Prostate gland (tissue), 2 donors: Measurements from ENCODE around the gene MDH2. TPM values are rescaled to one million over a fixed set of nuclear protein-coding genes. Genes with fewer than 3 reads are reported as not detected.

Experiments
- DNase-seq: peaks from one replicate; pipeline ENCODE4 v3.0.0-alpha.2; 2019; ENCODE audit warnings: low spot score
- H3K27ac ChIP-seq, 2 donors: fragments of 200-600 bp; sonication (generic); 2 replicates each; pipeline ENCODE4 v1.5.1; 2017 to 2019
- H3K27me3 ChIP-seq: fragments of 200-600 bp; sonication (generic); replicated peaks from 2 replicates; pipeline ENCODE4 v1.5.1; 2019; ENCODE audit not compliant: insufficient read depth
- H3K36me3 ChIP-seq, 2 donors: fragments of 200-600 bp; sonication (generic); 1 replicate in 1 of 2; 2 replicates in 1 of 2; pipeline versions ENCODE4 v1.5.1 to v1.8.1; 2017 to 2019
- H3K4me1 ChIP-seq: fragments of 200-600 bp; sonication (generic); replicated peaks from 2 replicates; pipeline ENCODE4 v1.5.1; 2019
- H3K4me3 ChIP-seq, 2 donors: fragments of 200-600 bp; sonication (generic); 2 replicates each; pipeline ENCODE4 v1.5.1; 2017 to 2019
- H3K9me3 ChIP-seq: fragments of 200-600 bp; sonication (generic); 2 replicates; pipeline ENCODE4 v1.5.1; 2017
- CTCF ChIP-seq, 4 experiments: fragments of 200-600 bp in 2 of 4; fragments of 450-650 bp in 2 of 4; sonication (generic) in 2 of 4; IDR thresholded peaks; 1 replicate in 3 of 4; 2 replicates in 1 of 4; pipeline ENCODE4 v1.5.1; 2016 to 2019; ENCODE audit warnings: antibody characterized with exemption in 4 of 4, mild to moderate bottlenecking in 2 of 4, moderate library complexity in 2 of 4
- POLR2A ChIP-seq: fragments of 450-650 bp; IDR thresholded peaks from one replicate; pipeline ENCODE4 v1.6.1; 2016; ENCODE audit warnings: antibody characterized with exemption, mild to moderate bottlenecking
- POLR2AphosphoS5 ChIP-seq: sonication (generic); formaldehyde crosslinking; IDR thresholded peaks from one replicate; pipeline ENCODE4 v1.6.1; 2017; ENCODE audit warnings: antibody characterized with exemption
- WGBS: methylation state at CpG from one replicate; pipeline ENCODE4 v1.1.5; 2018; 5-methylcytosine and 5-hydroxymethylcytosine counted together
- intact Hi-C: fragments of 100-400 bp; cut with DNase I; formaldehyde crosslinking; loops from one replicate; pipeline ENCODE4 v1.14.2; 2022
- total RNA-seq, 2 donors: library from RNA; depleted of rRNA; stranded (reverse); fragments of >200 nt; gene quantifications; one replicate each; pipeline ENCODE4 v1.1.0, GENCODE V29; 2016

MDH2 gene
- total RNA-seq, 2 donors from 2014 or later = 116 to 117 TPM

- 90% methylated on average over 14 of the region's 14 CpGs for WGBS
- Histone ChIP-seq H3K36me3 (peaks cover 30 to 31% of the 10 kb centered on the region in 2 donors), H3K4me1 (peaks cover 8% of the 10 kb centered on the region)
These were observed 17.2 kb downstream of the MDH2 start for GRCh38 chr7:76065016-76065612.

GRCh38 chr7:76066716-76067503 is 19.0 kb downstream of the MDH2 start:
- TF ChIP-seq POLR2A (no peak), POLR2AphosphoS5 (no peak), CTCF (IDR thresholded peaks at IDR 0.05) (no peak)
- Histone ChIP-seq H3K4me1 (peaks cover 8% of the 10 kb centered on the region), H3K9me3 (no peaks in the 10 kb centered on the region), H3K27me3 (no peaks in the 10 kb centered on the region), H3K27ac (no peak overlapping the region), H3K4me3 (no peak overlapping the region), H3K36me3 (peaks cover 23% of the 10 kb centered on the region in 2 donors)
- DNase-seq = no peak
- intact Hi-C loops = no loop called here
- 88% methylated on average over 14 of the region's 14 CpGs for WGBS

More at GRCh38 chr7:76065016-76065612, 17.2 kb downstream of the MDH2 start:
- no peaks in the 10 kb centered on the region for H3K9me3 ChIP-seq
- TF ChIP-seq POLR2A = no peak
- no peak for TF ChIP-seq CTCF (IDR thresholded peaks at IDR 0.05)
- no peak for TF ChIP-seq POLR2AphosphoS5
- H3K4me3 ChIP-seq = no peak overlapping the region
- intact Hi-C loops = no loop called here
- H3K27ac ChIP-seq = no peak overlapping the region
- DNase-seq = no peak
- H3K27me3 ChIP-seq = no peaks in the 10 kb centered on the region

GRCh38 chr7:76069238-76069638 is 21.3 kb downstream of the MDH2 start:
- H3K36me3 ChIP-seq = peaks cover 21 to 22% of the 10 kb centered on the region in 2 donors
- H3K27ac ChIP-seq = peak overlapping the region; percentile 66 to 71
- TF ChIP-seq CTCF (IDR thresholded peaks at IDR 0.05) = peak in 3 of 4 experiments; percentile 35 to 76 (median 68)
- peak; percentile 95 for TF ChIP-seq POLR2AphosphoS5
- no peak for TF ChIP-seq POLR2A
- H3K27me3 ChIP-seq = no peaks in the 10 kb centered on the region
- H3K9me3 ChIP-seq = no peaks in the 10 kb centered on the region
- peaks cover 8% of the 10 kb centered on the region for H3K4me1 ChIP-seq
- 11% methylated on average over 8 of the region's 8 CpGs for WGBS
- intact Hi-C loops = no loop called here
- no peak overlapping the region for H3K4me3 ChIP-seq
- DNase-seq = peak; percentile 95

- no peak overlapping the region for H3K27ac ChIP-seq
- peaks cover 8% of the 10 kb centered on the region for H3K4me1 ChIP-seq
- no peaks in the 10 kb centered on the region for H3K9me3 ChIP-seq
- H3K27me3 ChIP-seq = no peaks in the 10 kb centered on the region
- intact Hi-C loops = no loop called here
- peaks cover 0 to 2% of the 10 kb centered on the region in 2 donors for H3K36me3 ChIP-seq
- no peak for TF ChIP-seq POLR2A
- no peak for TF ChIP-seq CTCF (IDR thresholded peaks at IDR 0.05)
- TF ChIP-seq POLR2AphosphoS5 = no peak
- WGBS = 83% methylated on average over 44 of the region's 47 CpGs
- H3K4me3 ChIP-seq = no peak overlapping the region
- no peak for DNase-seq
These were observed 23.7 kb downstream of the MDH2 start for GRCh38 chr7:76071316-76072242.
